Neuronal stem cell (in vitro differentiated cells): ENCODE results near the gene NOC4L.

Experiments
- DNase-seq: peaks from one replicate; pipeline ENCODE4 v3.0.0-alpha.2; 2013; ENCODE audit warnings: low spot score
- H2AFZ ChIP-seq: one replicate; pipeline ENCODE4 v1.6.1; 2013; ENCODE audit warnings: mild to moderate bottlenecking, low read length, inconsistent platforms
- H2AK5ac ChIP-seq: 2 replicates; pipeline ENCODE4 v1.6.1; 2013; ENCODE audit warnings: low read depth, mild to moderate bottlenecking, inconsistent platforms, low read length, moderate library complexity, mixed read lengths
- H2BK120ac ChIP-seq: 2 replicates; pipeline ENCODE4 v1.6.1; 2013; ENCODE audit warnings: low read depth, mild to moderate bottlenecking, inconsistent platforms, low read length, moderate library complexity, mixed read lengths
- H2BK12ac ChIP-seq: one replicate; pipeline ENCODE4 v1.6.1; 2013; ENCODE audit warnings: low read length, inconsistent platforms
- H2BK15ac ChIP-seq: 2 replicates; pipeline ENCODE4 v1.6.1; 2013; ENCODE audit warnings: mild to moderate bottlenecking, low read length, inconsistent platforms, mixed read lengths
- H2BK5ac ChIP-seq: one replicate; pipeline ENCODE4 v1.6.1; 2013; ENCODE audit warnings: inconsistent platforms, mild to moderate bottlenecking, low read length, moderate library complexity
- H3K14ac ChIP-seq: one replicate; pipeline ENCODE4 v1.6.1; 2013; ENCODE audit warnings: low read length, inconsistent platforms
- H3K18ac ChIP-seq: 2 replicates; pipeline ENCODE4 v1.6.1; 2013; ENCODE audit warnings: low read length, inconsistent platforms
- H3K23ac ChIP-seq: 2 replicates; pipeline ENCODE4 v1.6.1; 2013; ENCODE audit warnings: low read depth, mild to moderate bottlenecking, mixed read lengths, low read length, inconsistent platforms; ENCODE audit not compliant: poor library complexity
- H3K27ac ChIP-seq: replicated peaks from 3 replicates; pipeline ENCODE4 v1.5.1; 2013; ENCODE audit warnings: low read length, inconsistent platforms
- H3K27me3 ChIP-seq, 3 experiments: 2 replicates each; pipeline ENCODE4 v1.6.1; 2013; ENCODE audit warnings: low read length in 3 of 3, mild to moderate bottlenecking in 2 of 3, inconsistent platforms in 1 of 3, low read depth in 1 of 3, mixed read lengths in 1 of 3, moderate library complexity in 1 of 3; ENCODE audit not compliant: control insufficient read depth in 3 of 3, insufficient read depth in 3 of 3
- H3K36me3 ChIP-seq, 2 donors: replicated peaks in 1 of 2; 2 replicates each; pipeline ENCODE4 v1.6.1; 2013; ENCODE audit warnings: low read length in 2 of 2; ENCODE audit not compliant: control insufficient read depth in 2 of 2, insufficient read depth in 2 of 2
- H3K4ac ChIP-seq: 2 replicates; pipeline ENCODE4 v1.6.1; 2013; ENCODE audit warnings: inconsistent platforms, mild to moderate bottlenecking, low read length, moderate library complexity
- H3K4me1 ChIP-seq, 2 donors: 1 replicate in 1 of 2; 2 replicates in 1 of 2; pipeline ENCODE4 v1.6.1; 2013; ENCODE audit warnings: low read length in 2 of 2, low read depth in 1 of 2; ENCODE audit not compliant: control insufficient read depth in 2 of 2, insufficient read depth in 1 of 2
- H3K4me2 ChIP-seq: one replicate; pipeline ENCODE4 v1.6.1; 2013; ENCODE audit warnings: mild to moderate bottlenecking, low read length, inconsistent platforms; ENCODE audit not compliant: insufficient read depth, poor library complexity, severe bottlenecking
- H3K4me3 ChIP-seq, 2 donors: 2 replicates each; pipeline ENCODE4 v1.5.1; 2013; ENCODE audit warnings: low read length in 2 of 2, mild to moderate bottlenecking in 2 of 2, inconsistent platforms in 1 of 2, moderate library complexity in 1 of 2
- H3K79me1 ChIP-seq: one replicate; pipeline ENCODE4 v1.6.1; 2013; ENCODE audit warnings: low read depth, mild to moderate bottlenecking, inconsistent platforms, low read length, moderate library complexity
- H3K9ac ChIP-seq: one replicate; pipeline ENCODE4 v1.6.1; 2013; ENCODE audit warnings: mild to moderate bottlenecking, low read depth, low read length, inconsistent platforms; ENCODE audit not compliant: poor library complexity
- H3K9me3 ChIP-seq, 2 donors: replicated peaks in 1 of 2; 2 replicates each; pipeline versions ENCODE3 to v1.6.1; 2013; ENCODE audit warnings: low read length in 2 of 2, mild to moderate bottlenecking in 2 of 2, inconsistent platforms in 1 of 2, low read depth in 1 of 2, mixed read lengths in 1 of 2, moderate library complexity in 1 of 2; ENCODE audit not compliant: control insufficient read depth in 2 of 2, insufficient read depth in 1 of 2
- H4K8ac ChIP-seq: one replicate; pipeline ENCODE4 v1.6.1; 2013; ENCODE audit warnings: low read depth, mild to moderate bottlenecking, inconsistent platforms, low read length, moderate library complexity
- H4K91ac ChIP-seq: one replicate; pipeline ENCODE4 v1.6.1; 2013; ENCODE audit warnings: low read length, low read depth, mild to moderate bottlenecking, inconsistent platforms; ENCODE audit not compliant: poor library complexity
- WGBS, 2 donors: extraction: QIAGEN DNeasy Blood & Tissue Kit; methylation state at CpG; one replicate each; pipeline ENCODE4 v1.1.7; 2013; ENCODE audit warnings: missing lambda C conversion rate in 2 of 2, mixed read lengths in 1 of 2; ENCODE audit not compliant: insufficient read length in 2 of 2, insufficient replicate concordance in 1 of 2; ENCODE audit errors: extremely low coverage in 2 of 2; 5-methylcytosine and 5-hydroxymethylcytosine counted together

The NOC4L gene

DNA sequence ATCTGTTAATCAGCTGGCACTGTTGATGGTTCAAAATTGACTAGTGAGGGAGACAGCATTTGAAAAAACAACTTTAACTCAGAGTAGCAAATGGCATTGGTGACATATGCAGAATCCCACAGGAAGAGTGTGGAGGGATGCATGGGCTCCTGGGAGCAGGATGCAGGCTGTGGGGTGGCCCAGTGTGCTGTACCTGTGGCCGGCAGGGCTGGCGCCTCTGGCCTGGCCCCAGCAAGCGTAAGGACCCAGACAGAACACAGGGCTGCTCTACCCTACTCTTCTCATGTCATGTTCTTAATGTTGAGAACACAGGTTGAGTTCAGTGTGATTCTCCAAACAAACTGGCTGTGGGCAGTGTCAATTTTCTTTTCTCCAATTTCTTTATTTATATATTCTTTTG lies 33.6 kb upstream of the NOC4L start:
- WGBS, 2 donors, result no CpG with 5 or more reads among the region's 3 CpGs
- H3K27me3 ChIP-seq, result no peaks in the 10 kb centered on the region
- no peak overlapping the region for H2AFZ ChIP-seq
- H3K4ac ChIP-seq, result no peak overlapping the region
- H3K14ac ChIP-seq, result no peak overlapping the region
- no peak overlapping the region for H2BK12ac ChIP-seq
- no peak for DNase-seq
- no peak overlapping the region for H2BK120ac ChIP-seq
- H2BK15ac ChIP-seq, result no peak overlapping the region
- no peak overlapping the region for H3K4me2 ChIP-seq
- no peaks in the 10 kb centered on the region for H3K79me1 ChIP-seq
- no peak overlapping the region for H3K27ac ChIP-seq
- no peak overlapping the region for H2AK5ac ChIP-seq
- peaks cover 24 to 63% of the 10 kb centered on the region in 2 donors for H3K36me3 ChIP-seq
- H4K8ac ChIP-seq, result no peak overlapping the region
- H3K18ac ChIP-seq, result no peak overlapping the region
- H4K91ac ChIP-seq, result no peak overlapping the region
- H3K9ac ChIP-seq, result no peak overlapping the region
- H3K9me3 ChIP-seq, result peaks cover 0 to 2% of the 10 kb centered on the region in 2 donors
- H3K4me3 ChIP-seq, result no peak overlapping the region
- H3K4me1 ChIP-seq, result peaks cover 5 to 7% of the 10 kb centered on the region in 2 donors
- no peak overlapping the region for H3K23ac ChIP-seq
- H2BK5ac ChIP-seq, result no peak overlapping the region

DNA sequence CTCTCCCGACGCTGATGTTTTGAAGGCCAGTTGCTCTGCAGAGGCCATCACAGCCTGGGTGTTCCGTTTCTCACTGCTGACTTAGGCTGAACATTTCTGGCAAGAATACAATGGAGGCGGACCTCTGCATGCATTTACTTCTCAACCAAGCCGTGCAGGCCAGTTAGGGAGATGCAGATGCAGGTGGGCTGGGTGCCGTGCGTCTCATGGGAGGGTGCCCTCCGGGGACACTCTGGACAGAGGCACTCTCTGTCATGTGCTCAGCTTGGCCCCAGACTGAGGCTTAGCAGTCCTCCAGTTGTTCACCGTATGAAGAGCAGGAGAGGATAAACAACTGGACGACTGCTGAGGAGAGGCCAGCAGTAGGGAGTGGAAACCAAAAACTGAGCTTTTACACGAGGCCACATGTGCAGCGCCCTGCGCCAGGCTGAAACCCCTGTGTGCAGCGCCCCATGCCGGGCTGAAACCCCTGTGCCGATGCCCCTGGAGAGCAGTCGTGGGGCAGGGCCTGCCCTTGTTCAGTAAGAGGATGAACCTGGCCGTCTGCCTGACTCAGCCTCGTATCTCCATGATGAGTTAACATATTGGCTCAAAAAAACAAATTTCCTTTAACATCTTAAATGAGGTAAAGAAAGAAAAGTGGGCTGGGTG lies 32.5 kb upstream of the NOC4L start:
- Histone ChIP-seq H3K27me3 (no peaks in the 10 kb centered on the region), H2AFZ (no peak overlapping the region), H2BK12ac (no peak overlapping the region), H3K4ac (no peak overlapping the region), H2AK5ac (no peak overlapping the region), H4K91ac (no peak overlapping the region), H3K9ac (peak overlapping the region; percentile 2), H3K18ac (no peak overlapping the region), H3K4me1 (peaks cover 5 to 7% of the 10 kb centered on the region in 2 donors), H2BK5ac (no peak overlapping the region), H3K36me3 (peaks cover 22 to 71% of the 10 kb centered on the region in 2 donors), H3K4me3 (peak overlapping the region in 1 of 2 donors; percentile 14), H4K8ac (no peak overlapping the region), H3K4me2 (no peak overlapping the region), H3K27ac (no peak overlapping the region), H3K9me3 (peaks cover 0 to 2% of the 10 kb centered on the region in 2 donors), H3K79me1 (no peaks in the 10 kb centered on the region), H3K14ac (no peak overlapping the region), H2BK15ac (no peak overlapping the region), H2BK120ac (no peak overlapping the region), H3K23ac (no peak overlapping the region)
- no CpG with 5 or more reads among the region's 19 CpGs for WGBS, 2 donors
- DNase-seq, result no peak

DNA sequence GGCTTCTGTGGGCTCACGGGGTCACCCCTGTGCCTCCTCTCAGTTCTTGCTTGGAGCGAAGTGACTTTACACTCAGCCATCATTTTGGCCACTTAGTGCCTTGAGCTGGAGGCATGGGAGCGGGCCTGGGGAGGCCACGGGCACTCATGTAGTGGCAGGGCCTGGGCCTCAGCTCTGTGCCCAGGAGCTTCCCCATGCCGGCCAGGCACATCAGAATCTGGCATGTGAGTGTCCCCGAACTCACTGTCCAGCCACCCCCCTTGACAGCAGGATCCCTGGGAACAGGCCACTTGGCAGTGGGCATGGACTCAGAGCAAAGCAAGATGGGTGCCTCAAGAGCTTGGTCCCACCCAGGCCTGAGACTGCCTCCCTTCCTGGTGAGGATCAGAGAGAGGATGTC lies 29.6 kb upstream of the NOC4L start:
- peak overlapping the region; percentile 3 for H3K23ac ChIP-seq
- H3K14ac ChIP-seq, result no peak overlapping the region
- H3K4me2 ChIP-seq, result no peak overlapping the region
- peaks cover 0 to 2% of the 10 kb centered on the region in 2 donors for H3K9me3 ChIP-seq
- peaks cover 22 to 66% of the 10 kb centered on the region in 2 donors for H3K36me3 ChIP-seq
- H2BK12ac ChIP-seq, result no peak overlapping the region
- H2AK5ac ChIP-seq, result no peak overlapping the region
- no peak overlapping the region for H2BK120ac ChIP-seq
- no peak for DNase-seq
- no peak overlapping the region for H3K4me3 ChIP-seq
- H2BK15ac ChIP-seq, result no peak overlapping the region
- H3K27me3 ChIP-seq, result no peaks in the 10 kb centered on the region
- H4K8ac ChIP-seq, result no peak overlapping the region
- no peak overlapping the region for H3K9ac ChIP-seq
- no peak overlapping the region for H2AFZ ChIP-seq
- no peak overlapping the region for H3K27ac ChIP-seq
- H3K79me1 ChIP-seq, result peaks cover 2% of the 10 kb centered on the region
- no peak overlapping the region for H3K4ac ChIP-seq
- H4K91ac ChIP-seq, result no peak overlapping the region
- no peak overlapping the region for H2BK5ac ChIP-seq
- H3K18ac ChIP-seq, result no peak overlapping the region
- no peaks in the 10 kb centered on the region for H3K4me1 ChIP-seq
- no CpG with 5 or more reads among the region's 6 CpGs for WGBS, 2 donors

DNA sequence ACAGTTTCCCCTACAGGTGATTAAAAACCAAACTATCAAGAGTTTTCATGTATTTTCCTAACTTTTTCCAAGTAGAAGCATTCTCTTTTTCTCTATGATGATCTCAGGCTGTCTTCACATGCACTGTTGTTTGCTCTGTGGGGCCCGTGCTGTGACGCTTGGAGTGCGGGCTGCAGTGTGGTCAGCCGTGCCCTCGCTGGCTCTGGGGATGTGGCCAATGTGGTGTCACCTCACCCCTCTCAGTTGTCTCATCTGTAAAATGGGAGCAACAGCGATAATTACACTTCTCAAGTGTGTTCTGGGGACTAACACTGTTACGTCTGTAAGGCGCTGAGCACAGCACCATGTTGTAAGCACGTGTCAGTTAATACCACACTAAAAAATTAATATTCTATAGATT lies 28.8 kb upstream of the NOC4L start:
- peaks cover 19 to 68% of the 10 kb centered on the region in 2 donors for H3K36me3 ChIP-seq
- no peak overlapping the region for H3K23ac ChIP-seq

More for the DNA sequence above, 28.8 kb upstream of the NOC4L start:
- Histone ChIP-seq H2BK120ac (no peak overlapping the region), H3K9ac (no peak overlapping the region), H3K79me1 (peaks cover 2% of the 10 kb centered on the region), H2BK15ac (no peak overlapping the region), H3K4me2 (no peak overlapping the region), H2AFZ (no peak overlapping the region), H2BK5ac (no peak overlapping the region), H3K14ac (no peak overlapping the region), H3K18ac (no peak overlapping the region), H4K91ac (no peak overlapping the region), H3K27ac (no peak overlapping the region), H3K4me1 (no peaks in the 10 kb centered on the region), H4K8ac (no peak overlapping the region), H2BK12ac (no peak overlapping the region), H3K4me3 (no peak overlapping the region), H3K4ac (no peak overlapping the region), H3K9me3 (peaks cover 0 to 2% of the 10 kb centered on the region in 2 donors), H2AK5ac (no peak overlapping the region), H3K27me3 (no peaks in the 10 kb centered on the region)
- no peak for DNase-seq
- WGBS, 2 donors, result no CpG with 5 or more reads among the region's 9 CpGs
